Activated CD8-positive, alpha-beta memory T cell treated with anti-CD3 and anti-CD28 coated beads, Interleukin-2, amount 50 U/mL, for 1 hour (primary cell): ENCODE results near the gene KRTAP5-8.
"Not testable (repeated sequence)": the region's sequence is repeated elsewhere in the genome, so short reads cannot be mapped to it uniquely, and the experiment has no call there.

Experiments used
- DNase-seq: peaks from one replicate; pipeline ENCODE4 v3.0.0-alpha.2; 2020; ENCODE audit errors: extremely low read depth

Gene KRTAP5-8

GRCh38 chr11:71537977-71538665, at the start of gene KRTAP5-8:
TSS of gene KRTAP5-8 (plus strand) at chr11:71538025. CDS start at chr11:71538056, 31 bp downstream.
- not testable (repeated sequence) for DNase-seq

GRCh38 chr11:71488681-71489270, 49.0 kb upstream of the KRTAP5-8 start:
- no peak for DNase-seq

- DNase-seq, result no peak
Observed at GRCh38 chr11:71489311-71490043, 48.3 kb upstream of the KRTAP5-8 start.

- DNase-seq, result no peak
Observed at GRCh38 chr11:71490044-71490730, 47.6 kb upstream of the KRTAP5-8 start.

GRCh38 chr11:71490731-71491390, 47.0 kb upstream of the KRTAP5-8 start:
- DNase-seq, result no peak

GRCh38 chr11:71491531-71491930, 46.3 kb upstream of the KRTAP5-8 start:
- no peak for DNase-seq

GRCh38 chr11:71491940-71492339, 45.9 kb upstream of the KRTAP5-8 start:
- DNase-seq, result no peak

- no peak for DNase-seq
Observed at GRCh38 chr11:71495286-71496230, 42.3 kb upstream of the KRTAP5-8 start.

- DNase-seq, result no peak
Observed at GRCh38 chr11:71496421-71496820, 41.4 kb upstream of the KRTAP5-8 start.

- DNase-seq, result no peak
Observed at GRCh38 chr11:71498091-71498490, 39.7 kb upstream of the KRTAP5-8 start.

- DNase-seq, result no peak
Observed at GRCh38 chr11:71499125-71499524, 38.7 kb upstream of the KRTAP5-8 start.

GRCh38 chr11:71499546-71499945, 38.3 kb upstream of the KRTAP5-8 start:
- DNase-seq, result no peak

GRCh38 chr11:71500601-71501021, 37.2 kb upstream of the KRTAP5-8 start:
- no peak for DNase-seq

GRCh38 chr11:71501071-71501985, 36.5 kb upstream of the KRTAP5-8 start:
- no peak for DNase-seq

- no peak for DNase-seq
Observed at GRCh38 chr11:71502026-71502425, 35.8 kb upstream of the KRTAP5-8 start.

GRCh38 chr11:71502871-71503435, 34.9 kb upstream of the KRTAP5-8 start:
- no peak for DNase-seq

- no peak for DNase-seq
Observed at GRCh38 chr11:71504531-71504930, 33.3 kb upstream of the KRTAP5-8 start.

GRCh38 chr11:71505001-71505400, 32.8 kb upstream of the KRTAP5-8 start:
- no peak for DNase-seq

- no peak for DNase-seq
Observed at GRCh38 chr11:71505781-71506180, 32.0 kb upstream of the KRTAP5-8 start.
